ENCODE measurements around the gene ACTN4. TPM values are rescaled to one million over a fixed set of nuclear protein-coding genes. Genes with fewer than 3 reads are reported as not detected.
A peak's percentile ranks its signal among the peaks of the same experiment; 100 is the strongest.

Gene ACTN4
- total and polyA plus RNA-seq, 2 experiments from 2014 or later = 68.9 to 427 TPM

- Histone ChIP-seq H3K36me3 (ENCODE audit: insufficient read depth) (no peaks in the 10 kb centered on the region; the same call in 1 of the 2 replicates), H3K4me1 (ENCODE audit: insufficient read depth) (peaks cover 37% of the 10 kb centered on the region), H3K79me2 (replicated peaks; ENCODE audit: insufficient read depth) (peaks cover 96% of the 10 kb centered on the region), H3F3A (replicated peaks; ENCODE audit: low read depth) (peaks cover 3% of the 10 kb centered on the region), H2AFZ (no peak overlapping the region), H3K9me2 (ENCODE audit: insufficient read depth) (no peaks in the 10 kb centered on the region), H3K27ac (ENCODE audit: low read depth) (peak overlapping the region; percentile 88), H3K27me3 (ENCODE audit: insufficient read depth) (no peaks in the 10 kb centered on the region), H3K4me3 (no peak overlapping the region), H4K20me1 (replicated peaks; ENCODE audit: insufficient read depth) (peaks cover 13% of the 10 kb centered on the region), H3K4me2 (no peak overlapping the region)
- Mint-ChIP-seq H3K9me3 (no peaks in the 10 kb centered on the region), H3K4me3 (no peak overlapping the region; the same call in 2 of the 3 replicates), H3K27ac (no peak overlapping the region; the same call in 1 of the 2 replicates), H3K27me3 (ENCODE audit: insufficient read depth, low read depth, poor library complexity) (peaks cover 10% of the 10 kb centered on the region), H3K4me1 (peaks cover 53% of the 10 kb centered on the region), H3K36me3 (ENCODE audit: low read depth) (peaks cover 26% of the 10 kb centered on the region)
- ATAC-seq = no peak
- TF ChIP-seq POLR2AphosphoS5 (IDR thresholded peaks at IDR 0.05; ENCODE audit: low read depth) = 0 out of 2 replicates have a peak, but pooled peaks have one; percentile 25
- TF ChIP-seq EZH2phosphoT487 (IDR thresholded peaks at IDR 0.05; ENCODE audit: unreplicated experiment) = no peak
- no peak for TF ChIP-seq EZH2 (IDR thresholded peaks at IDR 0.05; ENCODE audit: low read depth, unreplicated experiment)
- DNase-seq (ENCODE audit: low spot score) = no peak
Measured at GRCh38 chr19:38676878-38677646, 29.6 kb downstream of the ACTN4 start.

GRCh38 chr19:38678217-38678890 is 30.9 kb downstream of the ACTN4 start:
- H3K4me3 Mint-ChIP-seq = no peak overlapping the region
- H2AFZ ChIP-seq = no peak overlapping the region
- H3K4me1 Mint-ChIP-seq = peaks cover 65% of the 10 kb centered on the region
- H3K36me3 Mint-ChIP-seq (ENCODE audit: low read depth) = peaks cover 35% of the 10 kb centered on the region
- H4K20me1 ChIP-seq (replicated peaks; ENCODE audit: insufficient read depth) = peaks cover 10% of the 10 kb centered on the region; the same call in 1 of the 2 replicates
- H3K36me3 ChIP-seq (ENCODE audit: insufficient read depth) = no peaks in the 10 kb centered on the region; the same call in 1 of the 2 replicates
- DNase-seq (ENCODE audit: low spot score) (no peak), ATAC-seq (no peak)
- H3K27me3 Mint-ChIP-seq (ENCODE audit: insufficient read depth, low read depth, poor library complexity) = peaks cover 10% of the 10 kb centered on the region
- H3K4me3 ChIP-seq = no peak overlapping the region
- no peaks in the 10 kb centered on the region for H3K27me3 ChIP-seq (ENCODE audit: insufficient read depth)
- peaks cover 11% of the 10 kb centered on the region; the same call in 1 of the 2 replicates for H3F3A ChIP-seq (replicated peaks; ENCODE audit: low read depth)
- H3K9me3 Mint-ChIP-seq = peaks cover 5% of the 10 kb centered on the region; the same call in 1 of the 3 replicates
- peaks cover 97% of the 10 kb centered on the region for H3K79me2 ChIP-seq (replicated peaks; ENCODE audit: insufficient read depth)
- peaks cover 46% of the 10 kb centered on the region for H3K4me1 ChIP-seq (ENCODE audit: insufficient read depth)
- no peaks in the 10 kb centered on the region for H3K9me2 ChIP-seq (ENCODE audit: insufficient read depth)
- H3K4me2 ChIP-seq = no peak overlapping the region
- H3K27ac ChIP-seq (ENCODE audit: low read depth) = peak overlapping the region; percentile 86
- H3K27ac Mint-ChIP-seq = peak overlapping the region; percentile 74
- TF ChIP-seq ZNF462 (CRISPR knock-in tag; IDR thresholded peaks at IDR 0.05) = no peak
- no peak for TF ChIP-seq CREB1 (CRISPR knock-in tag; IDR thresholded peaks at IDR 0.05; ENCODE audit: low read depth)
- TF ChIP-seq JUNB (IDR thresholded peaks at IDR 0.05; ENCODE audit: unreplicated experiment) = no peak
- TF ChIP-seq NANOG (IDR thresholded peaks at IDR 0.05; ENCODE audit: borderline replicate concordance) = no peak
- TF ChIP-seq STAT1 (IDR thresholded peaks at IDR 0.05; ENCODE audit: unreplicated experiment) = no peak
- TF ChIP-seq ETS1 (IDR thresholded peaks at IDR 0.05) = no peak
- TF ChIP-seq EZH2phosphoT487 (IDR thresholded peaks at IDR 0.05; ENCODE audit: unreplicated experiment) = no peak
- no peak for TF ChIP-seq ZNF114 (CRISPR knock-in tag; IDR thresholded peaks at IDR 0.05)
- TF ChIP-seq POLR2AphosphoS5 (IDR thresholded peaks at IDR 0.05; ENCODE audit: low read depth) = no peak
- TF ChIP-seq ZNF331 (CRISPR knock-in tag; IDR thresholded peaks at IDR 0.05; ENCODE audit: low read depth) = no peak

Measured in GM23338 (cell line).